Uterus (tissue), 4 donors: ENCODE data around the gene PTPRN2. TPM values are rescaled to one million over a fixed set of nuclear protein-coding genes. Genes with fewer than 3 reads are reported as not detected.

Source experiments
- DNase-seq, 2 donors: peaks; one replicate each; pipeline ENCODE4 v3.0.0-alpha.2; 2019 to 2020
- H3K27ac ChIP-seq, 2 donors: fragments of 200-600 bp; sonication (generic); 1 replicate in 1 of 2; 2 replicates in 1 of 2; pipeline ENCODE4 v1.5.1; 2016 to 2018
- H3K27me3 ChIP-seq, 2 donors: fragments of 200-600 bp; sonication (generic); one replicate each; pipeline ENCODE4 v1.5.1; 2018 to 2019; ENCODE audit warnings: control low read depth in 1 of 2
- H3K36me3 ChIP-seq, 2 donors: fragments of 200-600 bp; sonication (generic); one replicate each; pipeline ENCODE4 v1.5.1; 2019; ENCODE audit warnings: control low read depth in 1 of 2
- H3K4me1 ChIP-seq, 2 donors: fragments of 200-600 bp; sonication (generic); one replicate each; pipeline ENCODE4 v1.5.1; 2018 to 2019; ENCODE audit warnings: control low read depth in 1 of 2
- H3K4me3 ChIP-seq, 2 donors: fragments of 200-600 bp; sonication (generic); 1 replicate in 1 of 2; 2 replicates in 1 of 2; pipeline ENCODE4 v1.5.1; 2018 to 2019; ENCODE audit warnings: mild to moderate bottlenecking in 1 of 2
- H3K9me3 ChIP-seq, 2 donors: fragments of 200-600 bp; sonication (generic); one replicate each; pipeline ENCODE4 v1.5.1; 2019; ENCODE audit warnings: control low read depth in 1 of 2
- POLR2A ChIP-seq, 2 donors: fragments of 450-650 bp; IDR thresholded peaks; one replicate each; pipeline ENCODE4 v1.6.1; 2016; ENCODE audit warnings: antibody characterized with exemption in 2 of 2, mild to moderate bottlenecking in 1 of 2, moderate library complexity in 1 of 2
- intact Hi-C: fragments of 100-400 bp; cut with DNase I; formaldehyde crosslinking; loops from one replicate; pipeline ENCODE4 v1.15.1; 2023; ENCODE audit warnings: low total_unique reads
- total RNA-seq, 4 donors: library from RNA; depleted of rRNA in 3 of 4; stranded (reverse); fragments of >200 nt in 3 of 4; gene quantifications; one replicate each; pipeline versions ENCODE4 v1.1.0 to v1.2.4, GENCODE V29; 2014 to 2023
- TF ChIP-seq, protein P1 (sequence below), 4 experiments: fragments of 200-600 bp in 2 of 4; fragments of 450-650 bp in 2 of 4; sonication (generic) in 2 of 4; IDR thresholded peaks; one replicate each; pipeline ENCODE4 v1.5.1; 2016 to 2019; ENCODE audit warnings: antibody characterized with exemption in 4 of 4, mild to moderate bottlenecking in 2 of 4, moderate library complexity in 1 of 4
- donor health status: DM: yes; HTN: yes; CAD: no.

The PTPRN2 gene
- total RNA-seq, 4 donors from 2014 or later: 1.2 to 5.2 (median 2.3) TPM

DNA sequence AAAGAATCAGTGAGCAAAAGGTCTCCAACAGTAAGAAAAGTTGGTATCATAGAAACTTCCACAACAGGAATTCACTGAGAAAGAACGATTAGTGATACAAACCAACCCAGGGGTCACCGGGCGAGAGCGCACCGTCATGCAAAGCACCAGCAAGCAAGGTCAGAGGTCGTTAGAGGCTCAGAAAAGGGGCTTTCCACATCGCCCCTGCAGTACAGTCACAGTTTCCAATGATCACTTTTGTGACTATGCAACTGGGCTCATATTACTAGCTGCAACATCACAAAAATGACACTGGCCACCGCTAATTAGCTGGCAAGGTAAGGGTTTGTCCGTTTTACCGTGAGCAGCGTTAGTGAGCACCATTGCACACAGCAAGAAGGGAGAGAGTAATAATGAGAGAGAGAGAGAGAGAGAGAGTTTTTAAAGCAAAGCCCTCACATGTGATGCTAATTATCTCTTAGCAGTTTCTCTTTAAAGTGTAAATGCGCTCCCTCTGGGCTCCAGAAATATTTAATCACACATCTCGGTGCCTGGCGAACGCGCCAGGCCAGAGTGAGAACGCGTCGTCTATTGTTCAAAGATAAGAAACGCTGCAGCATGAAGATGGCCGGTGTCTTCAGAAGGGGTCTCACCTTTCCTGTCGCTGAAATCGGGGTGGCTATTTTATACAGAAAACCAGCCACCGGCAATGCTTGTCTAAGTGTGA, 1013.4 kb downstream of the PTPRN2 start:
- Histone ChIP-seq H3K36me3 (no peaks in the 10 kb centered on the region), H3K27ac (no peak overlapping the region), H3K4me3 (no peak overlapping the region), H3K9me3 (no peaks in the 10 kb centered on the region), H3K27me3 (no peaks in the 10 kb centered on the region), H3K4me1 (no peaks in the 10 kb centered on the region)
- intact Hi-C loops: no loop called here
- no peak for DNase-seq
- TF ChIP-seq, protein P1, sequence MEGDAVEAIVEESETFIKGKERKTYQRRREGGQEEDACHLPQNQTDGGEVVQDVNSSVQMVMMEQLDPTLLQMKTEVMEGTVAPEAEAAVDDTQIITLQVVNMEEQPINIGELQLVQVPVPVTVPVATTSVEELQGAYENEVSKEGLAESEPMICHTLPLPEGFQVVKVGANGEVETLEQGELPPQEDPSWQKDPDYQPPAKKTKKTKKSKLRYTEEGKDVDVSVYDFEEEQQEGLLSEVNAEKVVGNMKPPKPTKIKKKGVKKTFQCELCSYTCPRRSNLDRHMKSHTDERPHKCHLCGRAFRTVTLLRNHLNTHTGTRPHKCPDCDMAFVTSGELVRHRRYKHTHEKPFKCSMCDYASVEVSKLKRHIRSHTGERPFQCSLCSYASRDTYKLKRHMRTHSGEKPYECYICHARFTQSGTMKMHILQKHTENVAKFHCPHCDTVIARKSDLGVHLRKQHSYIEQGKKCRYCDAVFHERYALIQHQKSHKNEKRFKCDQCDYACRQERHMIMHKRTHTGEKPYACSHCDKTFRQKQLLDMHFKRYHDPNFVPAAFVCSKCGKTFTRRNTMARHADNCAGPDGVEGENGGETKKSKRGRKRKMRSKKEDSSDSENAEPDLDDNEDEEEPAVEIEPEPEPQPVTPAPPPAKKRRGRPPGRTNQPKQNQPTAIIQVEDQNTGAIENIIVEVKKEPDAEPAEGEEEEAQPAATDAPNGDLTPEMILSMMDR (IDR thresholded peaks at IDR 0.05): no peak
- no peak for TF ChIP-seq POLR2A (IDR thresholded peaks at IDR 0.05)

DNA sequence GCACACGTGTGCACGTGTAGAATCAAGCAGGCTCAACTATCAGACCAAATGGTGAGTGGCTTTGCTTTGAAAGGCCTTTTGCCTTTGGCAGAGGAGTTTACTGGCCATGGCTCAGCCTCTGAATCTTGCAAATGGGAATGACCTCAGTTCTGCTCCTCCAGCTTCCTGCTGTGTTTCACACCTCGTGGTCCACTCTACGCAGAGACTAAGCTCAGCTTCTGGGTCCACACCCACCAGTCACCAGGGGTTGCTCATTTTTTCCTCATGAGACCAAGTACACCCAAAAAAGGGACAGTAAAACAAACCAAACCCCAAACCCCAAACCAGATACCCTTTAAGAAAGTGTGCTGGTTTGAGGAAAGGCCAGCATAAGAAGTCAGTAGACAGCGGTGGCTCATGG, 1014.4 kb downstream of the PTPRN2 start:
- H3K4me3 ChIP-seq: no peak overlapping the region
- no peaks in the 10 kb centered on the region for H3K4me1 ChIP-seq
- H3K27ac ChIP-seq: no peak overlapping the region
- H3K36me3 ChIP-seq: no peaks in the 10 kb centered on the region
- H3K27me3 ChIP-seq: no peaks in the 10 kb centered on the region
- intact Hi-C loops: no loop called here
- DNase-seq: no peak
- H3K9me3 ChIP-seq: no peaks in the 10 kb centered on the region
- TF ChIP-seq POLR2A (IDR thresholded peaks at IDR 0.05): no peak
- TF ChIP-seq, protein P1 (IDR thresholded peaks at IDR 0.05): no peak

DNA sequence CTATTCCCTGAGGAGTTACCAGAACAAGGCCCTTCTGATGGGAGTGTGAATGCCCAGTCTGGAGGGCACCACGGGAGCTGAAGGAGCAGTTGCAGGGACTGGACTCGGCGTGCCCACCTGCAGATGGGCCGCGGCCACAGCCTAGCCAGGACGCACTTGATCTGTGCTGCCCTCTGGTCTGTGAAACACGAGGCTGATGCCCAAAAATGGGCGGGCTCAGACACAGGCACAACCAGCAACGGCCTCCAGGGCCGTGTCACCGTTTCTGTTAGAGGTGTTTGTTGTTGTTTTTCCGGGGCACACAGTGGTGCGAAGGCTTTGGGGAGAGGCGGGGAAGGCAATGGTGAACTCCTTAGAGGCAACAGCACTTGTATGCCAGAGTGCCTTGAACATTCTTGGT, 1015.0 kb downstream of the PTPRN2 start:
- no peak overlapping the region for H3K27ac ChIP-seq
- TF ChIP-seq, protein P1 (IDR thresholded peaks at IDR 0.05): no peak
- TF ChIP-seq POLR2A (IDR thresholded peaks at IDR 0.05): no peak
- DNase-seq: no peak
- no peaks in the 10 kb centered on the region for H3K36me3 ChIP-seq
- no peaks in the 10 kb centered on the region for H3K27me3 ChIP-seq
- no peak overlapping the region for H3K4me3 ChIP-seq
- H3K9me3 ChIP-seq: no peaks in the 10 kb centered on the region
- H3K4me1 ChIP-seq: no peaks in the 10 kb centered on the region
- intact Hi-C loops: no loop called here

DNA sequence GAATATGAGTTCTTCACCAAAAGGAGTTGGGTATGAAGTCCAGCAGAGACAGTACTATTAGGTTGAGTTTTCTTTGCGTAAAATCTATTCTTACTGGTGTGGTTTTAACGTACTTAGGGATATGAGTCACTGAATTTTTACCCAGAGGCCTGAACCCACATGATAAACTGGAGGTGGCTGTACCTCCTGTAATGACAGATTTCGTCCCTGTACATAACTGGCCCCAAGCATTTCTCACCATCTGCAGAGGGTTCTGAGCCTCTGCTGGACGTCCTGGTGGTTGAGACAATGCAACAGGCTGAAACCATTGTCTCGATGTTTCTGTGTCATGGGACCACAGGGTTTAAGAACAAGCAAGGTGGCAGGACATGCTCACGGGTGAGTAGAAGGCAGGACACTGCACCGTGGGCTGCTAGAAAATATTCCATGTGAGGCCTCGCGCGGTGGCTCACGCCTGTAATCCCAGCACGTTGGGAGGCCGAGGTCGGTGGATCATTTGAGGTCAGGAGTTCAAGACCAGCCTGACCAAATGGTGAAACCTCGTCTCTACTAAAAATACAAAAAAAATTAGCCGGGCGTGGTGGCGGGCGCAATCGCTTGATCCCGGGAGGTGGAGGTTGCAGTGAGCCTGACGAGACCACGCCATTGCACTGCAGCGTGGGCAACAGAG, 1017.0 kb downstream of the PTPRN2 start:
- no peak for DNase-seq
- H3K9me3 ChIP-seq: no peaks in the 10 kb centered on the region
- no peak overlapping the region for H3K27ac ChIP-seq
- no peaks in the 10 kb centered on the region for H3K27me3 ChIP-seq
- TF ChIP-seq, protein P1 (IDR thresholded peaks at IDR 0.05): no peak
- intact Hi-C loops: no loop called here
- H3K36me3 ChIP-seq: no peaks in the 10 kb centered on the region
- H3K4me3 ChIP-seq: no peak overlapping the region
- no peaks in the 10 kb centered on the region for H3K4me1 ChIP-seq

DNA sequence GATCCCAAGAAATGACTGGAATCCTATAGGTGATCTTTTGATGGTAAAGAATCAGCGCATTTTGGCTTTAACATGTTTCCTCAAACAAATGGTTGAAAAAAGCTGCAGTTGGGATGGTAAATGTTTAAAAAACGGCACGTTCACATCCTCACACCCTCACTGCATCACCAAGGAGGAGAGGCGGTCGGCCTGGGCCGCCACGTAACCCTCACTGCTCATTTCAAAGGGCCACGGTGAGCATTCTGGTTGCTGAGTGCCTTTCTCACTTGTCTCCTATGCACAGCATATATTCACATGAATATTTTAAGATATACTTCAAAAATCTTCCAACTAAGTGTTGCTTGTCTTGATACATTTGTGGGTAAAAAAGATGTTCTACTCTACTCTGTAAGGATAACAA, 1017.7 kb downstream of the PTPRN2 start:
- no peak for TF ChIP-seq POLR2A (IDR thresholded peaks at IDR 0.05)
- TF ChIP-seq, protein P1 (IDR thresholded peaks at IDR 0.05): no peak
- no peaks in the 10 kb centered on the region for H3K36me3 ChIP-seq
- intact Hi-C loops: no loop called here
- no peak for DNase-seq
- H3K4me1 ChIP-seq: no peaks in the 10 kb centered on the region
- no peaks in the 10 kb centered on the region for H3K27me3 ChIP-seq
- no peak overlapping the region for H3K27ac ChIP-seq
- H3K9me3 ChIP-seq: no peaks in the 10 kb centered on the region
- H3K4me3 ChIP-seq: no peak overlapping the region
